Right lobe of liver (tissue), 4 donors: ENCODE data around the gene POLE.

Source experiments
- CTCF ChIP-seq, 4 donors: fragments of 200-600 bp in 3 of 4; fragments of 450-650 bp in 1 of 4; IDR thresholded peaks; one replicate each; pipeline versions ENCODE4 v1.5.1 to v1.8.0; 2016 to 2022; ENCODE audit warnings: antibody characterized with exemption in 4 of 4, mild to moderate bottlenecking in 2 of 4
- POLR2A ChIP-seq: fragments of 450-650 bp; IDR thresholded peaks from one replicate; pipeline ENCODE4 v1.6.1; 2017; ENCODE audit warnings: antibody characterized with exemption, mild to moderate bottlenecking
- donor health status: DM: no; HTN: no; CAD: no.
- donor health status: DM: no; HTN: no; CAD: no.
- donor health status: DM: no; HTN: yes; CAD: no.

GRCh38 chr12:132653567-132654290, 33.4 kb downstream of the POLE start:
- TF ChIP-seq CTCF (IDR thresholded peaks at IDR 0.05) = no peak
- TF ChIP-seq POLR2A = no peak
